Vagina (tissue), 2 donors: ENCODE measurements around the gene ZYG11A. TPM values are rescaled to one million over a fixed set of nuclear protein-coding genes. Genes with fewer than 3 reads are reported as not detected.

Experiments
- DNase-seq, 2 donors: peaks; one replicate each; pipeline ENCODE4 v3.0.0-alpha.2; 2017; ENCODE audit errors: extremely low spot score in 2 of 2
- H3K27ac ChIP-seq: fragments of 200-600 bp; sonication (generic); one replicate; pipeline ENCODE4 v1.5.1; 2019
- H3K27me3 ChIP-seq: fragments of 200-600 bp; sonication (generic); one replicate; pipeline ENCODE4 v1.5.1; 2019
- H3K36me3 ChIP-seq, 2 donors: fragments of 200-600 bp; sonication (generic); one replicate each; pipeline ENCODE4 v1.5.1; 2017 to 2019
- H3K4me1 ChIP-seq: fragments of 200-600 bp; sonication (generic); one replicate; pipeline ENCODE4 v1.5.1; 2019
- H3K4me3 ChIP-seq, 2 donors: fragments of 200-600 bp; sonication (generic); 1 replicate in 1 of 2; 2 replicates in 1 of 2; pipeline ENCODE4 v1.5.1; 2016 to 2019
- H3K9me3 ChIP-seq: fragments of 200-600 bp; sonication (generic); one replicate; pipeline ENCODE4 v1.5.1; 2019
- POLR2A ChIP-seq, 2 donors: fragments of 450-650 bp; IDR thresholded peaks; one replicate each; pipeline ENCODE4 v1.6.1; 2017; ENCODE audit warnings: antibody characterized with exemption in 2 of 2, mild to moderate bottlenecking in 2 of 2, moderate library complexity in 2 of 2
- POLR2AphosphoS5 ChIP-seq, 2 donors: sonication (generic); formaldehyde crosslinking; IDR thresholded peaks; one replicate each; pipeline ENCODE4 v1.9.0; 2017; ENCODE audit warnings: antibody characterized with exemption in 2 of 2, mild to moderate bottlenecking in 2 of 2, low read depth in 1 of 2; ENCODE audit not compliant: insufficient read depth in 1 of 2
- intact Hi-C: fragments of 100-400 bp; cut with DNase I; formaldehyde crosslinking; loops from one replicate; pipeline ENCODE4 v1.15.1; 2023
- total RNA-seq: library from RNA; depleted of rRNA; stranded (reverse); fragments of >200 nt; gene quantifications from one replicate; pipeline ENCODE4 v1.2.3, GENCODE V29; 2016
- TF ChIP-seq, protein P1 (sequence below), 3 experiments: fragments of 450-650 bp in 2 of 3; fragments of 200-600 bp in 1 of 3; sonication (generic) in 1 of 3; IDR thresholded peaks; one replicate each; pipeline ENCODE4 v1.5.1; 2017 to 2019; ENCODE audit warnings: antibody characterized with exemption in 3 of 3, mild to moderate bottlenecking in 2 of 3, moderate library complexity in 2 of 3

ZYG11A gene
- total RNA-seq, 1 donor from 2014 or later, result 0.74 TPM

DNA sequence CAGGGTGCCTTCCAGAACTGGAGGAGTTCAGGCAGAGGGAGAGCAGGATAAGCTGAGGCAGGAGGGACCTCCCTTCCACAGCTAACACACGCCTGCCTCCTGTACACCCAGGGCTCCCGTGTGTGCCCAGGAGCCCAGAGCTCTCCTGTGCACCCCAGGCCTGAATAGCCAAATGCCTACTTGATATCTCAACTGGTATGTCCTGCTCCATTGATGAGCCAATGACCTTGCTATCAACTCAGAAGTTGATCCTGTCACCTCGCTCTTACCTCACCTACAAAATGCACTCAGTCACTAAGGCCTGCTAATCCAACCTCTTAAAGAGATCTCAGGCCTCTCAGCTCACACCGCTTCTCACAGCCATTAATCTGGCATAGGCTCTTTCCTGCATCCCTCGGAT, 71.9 kb downstream of the ZYG11A start:
- H3K9me3 ChIP-seq, result no peaks in the 10 kb centered on the region
- intact Hi-C loops, result no loop called here
- H3K4me1 ChIP-seq, result peaks cover 16% of the 10 kb centered on the region
- H3K27ac ChIP-seq, result no peak overlapping the region
- H3K4me3 ChIP-seq, result no peak overlapping the region
- peak in 1 of 2 donors; percentile 16 for DNase-seq
- H3K36me3 ChIP-seq, result peaks cover 0 to 12% of the 10 kb centered on the region in 2 donors
- no peak for TF ChIP-seq POLR2A (IDR thresholded peaks at IDR 0.05)
- no peak for TF ChIP-seq POLR2AphosphoS5 (IDR thresholded peaks at IDR 0.05; ENCODE audit: insufficient read depth in 1 of 2, low read depth in 1 of 2)
- TF ChIP-seq, protein P1, sequence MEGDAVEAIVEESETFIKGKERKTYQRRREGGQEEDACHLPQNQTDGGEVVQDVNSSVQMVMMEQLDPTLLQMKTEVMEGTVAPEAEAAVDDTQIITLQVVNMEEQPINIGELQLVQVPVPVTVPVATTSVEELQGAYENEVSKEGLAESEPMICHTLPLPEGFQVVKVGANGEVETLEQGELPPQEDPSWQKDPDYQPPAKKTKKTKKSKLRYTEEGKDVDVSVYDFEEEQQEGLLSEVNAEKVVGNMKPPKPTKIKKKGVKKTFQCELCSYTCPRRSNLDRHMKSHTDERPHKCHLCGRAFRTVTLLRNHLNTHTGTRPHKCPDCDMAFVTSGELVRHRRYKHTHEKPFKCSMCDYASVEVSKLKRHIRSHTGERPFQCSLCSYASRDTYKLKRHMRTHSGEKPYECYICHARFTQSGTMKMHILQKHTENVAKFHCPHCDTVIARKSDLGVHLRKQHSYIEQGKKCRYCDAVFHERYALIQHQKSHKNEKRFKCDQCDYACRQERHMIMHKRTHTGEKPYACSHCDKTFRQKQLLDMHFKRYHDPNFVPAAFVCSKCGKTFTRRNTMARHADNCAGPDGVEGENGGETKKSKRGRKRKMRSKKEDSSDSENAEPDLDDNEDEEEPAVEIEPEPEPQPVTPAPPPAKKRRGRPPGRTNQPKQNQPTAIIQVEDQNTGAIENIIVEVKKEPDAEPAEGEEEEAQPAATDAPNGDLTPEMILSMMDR (IDR thresholded peaks at IDR 0.05), result no peak
- H3K27me3 ChIP-seq, result no peaks in the 10 kb centered on the region

DNA sequence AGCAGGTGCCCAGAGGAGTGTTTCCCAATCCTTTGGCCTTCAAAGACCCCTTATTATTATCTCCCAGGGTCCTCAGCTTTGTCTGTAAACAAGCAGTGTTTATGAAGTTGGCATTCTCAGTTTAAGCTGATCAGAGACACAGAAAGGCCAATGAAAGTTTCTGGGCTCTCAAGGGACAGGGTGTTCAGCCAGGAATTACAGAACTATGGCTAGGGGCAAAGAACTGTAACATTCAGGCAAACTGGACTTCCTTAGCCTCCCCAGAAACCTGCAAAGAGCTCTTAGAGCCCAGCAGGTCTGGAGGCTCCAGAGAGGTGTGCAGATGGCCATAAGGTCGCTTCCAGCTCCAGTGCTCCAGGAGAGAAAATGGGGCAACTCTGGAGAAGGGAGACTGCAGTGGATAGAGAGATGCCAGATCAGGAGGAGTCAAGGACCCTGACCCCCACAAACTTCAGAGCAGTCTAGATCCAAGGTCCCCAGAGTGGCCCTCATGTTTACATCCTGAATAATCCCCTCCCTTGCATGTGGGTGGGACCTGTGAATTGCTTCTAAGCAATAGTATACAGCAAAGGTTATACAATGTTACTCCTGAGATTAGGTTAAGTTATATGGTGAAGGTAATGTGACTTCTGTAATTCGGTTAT, 72.8 kb downstream of the ZYG11A start:
- H3K4me3 ChIP-seq, result no peak overlapping the region
- no peaks in the 10 kb centered on the region for H3K9me3 ChIP-seq
- TF ChIP-seq POLR2A (IDR thresholded peaks at IDR 0.05), result no peak
- no peak for TF ChIP-seq POLR2AphosphoS5 (IDR thresholded peaks at IDR 0.05; ENCODE audit: insufficient read depth in 1 of 2, low read depth in 1 of 2)
- TF ChIP-seq, protein P1 (IDR thresholded peaks at IDR 0.05), result no peak
- H3K27ac ChIP-seq, result no peak overlapping the region
- H3K36me3 ChIP-seq, result peaks cover 0 to 12% of the 10 kb centered on the region in 2 donors
- no peaks in the 10 kb centered on the region for H3K27me3 ChIP-seq
- intact Hi-C loops, result no loop called here
- DNase-seq, result no peak
- peaks cover 18% of the 10 kb centered on the region for H3K4me1 ChIP-seq

DNA sequence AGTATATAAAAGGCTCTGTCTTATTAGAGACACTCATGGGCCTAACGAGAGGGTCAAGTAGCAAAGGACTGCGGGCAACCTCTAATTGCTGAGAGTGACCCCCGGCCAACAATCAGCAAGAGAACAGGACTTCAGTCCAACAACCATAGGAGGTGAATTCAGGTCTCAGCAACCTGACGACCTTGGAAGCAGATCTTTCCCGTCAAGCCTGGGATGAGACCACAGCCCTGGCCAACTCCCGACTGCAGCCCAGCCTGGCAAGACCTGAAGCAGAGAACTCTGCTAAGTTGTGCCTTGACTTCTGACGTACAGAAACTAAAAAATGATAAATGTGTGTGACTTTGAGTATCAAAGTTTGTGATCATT, 73.3 kb downstream of the ZYG11A start:
- no peaks in the 10 kb centered on the region for H3K9me3 ChIP-seq
- H3K27ac ChIP-seq, result no peak overlapping the region
- no peak for DNase-seq
- peaks cover 0 to 12% of the 10 kb centered on the region in 2 donors for H3K36me3 ChIP-seq
- peaks cover 23% of the 10 kb centered on the region for H3K4me1 ChIP-seq
- intact Hi-C loops, result no loop called here
- H3K27me3 ChIP-seq, result no peaks in the 10 kb centered on the region
- TF ChIP-seq POLR2AphosphoS5 (IDR thresholded peaks at IDR 0.05; ENCODE audit: insufficient read depth in 1 of 2, low read depth in 1 of 2) (no peak), POLR2A (IDR thresholded peaks at IDR 0.05) (no peak)
- TF ChIP-seq, protein P1 (IDR thresholded peaks at IDR 0.05), result no peak
- H3K4me3 ChIP-seq, result no peak overlapping the region

DNA sequence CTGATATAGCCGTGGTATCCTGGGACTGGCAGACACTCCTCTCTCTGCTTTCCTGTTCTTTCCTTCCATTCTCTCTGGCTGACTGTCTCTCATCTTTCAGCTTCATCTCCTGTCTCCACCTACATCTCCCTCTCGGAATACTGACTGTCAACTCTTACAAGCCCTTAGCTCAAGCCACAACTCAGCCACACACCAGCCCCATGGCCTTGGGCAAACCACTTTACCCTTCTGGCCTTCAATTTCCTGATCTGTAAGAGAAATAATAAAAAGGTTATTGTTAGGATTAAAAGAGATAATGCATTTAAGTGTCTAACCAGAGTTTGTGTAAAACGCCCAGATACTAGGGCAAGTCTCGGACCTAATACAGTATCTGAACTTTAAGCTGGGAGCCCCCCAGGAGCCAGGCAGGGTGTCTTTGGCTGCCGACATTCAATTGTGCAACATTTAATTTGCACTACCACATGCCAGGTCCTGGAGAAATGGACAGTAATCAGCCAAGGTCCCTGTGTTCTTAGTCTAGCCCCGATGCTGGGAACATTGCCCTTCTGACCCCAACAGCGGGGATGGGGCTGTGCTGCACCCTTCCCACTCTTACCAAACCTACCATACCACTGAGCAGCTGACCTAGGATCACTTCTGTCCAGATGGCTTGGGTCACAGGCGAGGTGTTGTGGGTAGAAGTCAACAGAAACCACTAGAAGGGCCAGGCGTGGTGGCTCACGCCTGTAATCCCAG, 73.8 kb downstream of the ZYG11A start:
- H3K36me3 ChIP-seq, result peaks cover 0 to 6% of the 10 kb centered on the region in 2 donors
- no peak overlapping the region for H3K27ac ChIP-seq
- intact Hi-C loops, result no loop called here
- H3K27me3 ChIP-seq, result no peaks in the 10 kb centered on the region
- no peak for DNase-seq
- TF ChIP-seq, protein P1 (IDR thresholded peaks at IDR 0.05), result no peak
- no peak for TF ChIP-seq POLR2AphosphoS5 (IDR thresholded peaks at IDR 0.05; ENCODE audit: insufficient read depth in 1 of 2, low read depth in 1 of 2)
- no peak for TF ChIP-seq POLR2A (IDR thresholded peaks at IDR 0.05)
- H3K9me3 ChIP-seq, result no peaks in the 10 kb centered on the region
- peaks cover 27% of the 10 kb centered on the region for H3K4me1 ChIP-seq
- no peak overlapping the region for H3K4me3 ChIP-seq

DNA sequence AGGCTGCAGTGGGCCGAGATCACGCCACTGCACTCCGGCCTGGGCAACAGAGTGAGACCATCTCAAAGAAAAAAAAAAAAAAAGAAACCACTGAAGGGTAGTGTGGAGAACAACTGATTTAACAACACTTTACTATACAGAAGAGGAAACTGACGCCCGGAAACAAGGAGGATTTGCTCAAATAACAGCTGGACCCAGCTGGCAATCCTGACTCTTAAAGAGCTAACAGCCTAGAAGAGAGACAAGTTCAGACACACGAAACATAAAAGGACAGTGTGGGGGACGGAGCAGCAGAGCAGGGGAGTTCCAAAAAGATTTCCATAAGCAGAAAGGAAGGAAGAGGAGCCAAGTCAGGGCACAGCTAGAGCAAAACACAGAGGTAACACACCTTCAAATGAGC, 74.6 kb downstream of the ZYG11A start:
- Histone ChIP-seq H3K4me3 (no peak overlapping the region), H3K27me3 (no peaks in the 10 kb centered on the region), H3K4me1 (peaks cover 27% of the 10 kb centered on the region), H3K36me3 (no peaks in the 10 kb centered on the region), H3K9me3 (no peaks in the 10 kb centered on the region), H3K27ac (no peak overlapping the region)
- no peak for DNase-seq
- no peak for TF ChIP-seq POLR2AphosphoS5 (IDR thresholded peaks at IDR 0.05; ENCODE audit: insufficient read depth in 1 of 2, low read depth in 1 of 2)
- TF ChIP-seq, protein P1 (IDR thresholded peaks at IDR 0.05), result no peak
- no peak for TF ChIP-seq POLR2A (IDR thresholded peaks at IDR 0.05)
- intact Hi-C loops, result no loop called here
